Measurements from ENCODE around the gene JDP2.

- TF ChIP-seq GATA2 (IDR thresholded peaks at IDR 0.05; ENCODE audit: low read depth, low read length) = no peak
- no peak for TF ChIP-seq GATA3 (IDR thresholded peaks at IDR 0.05; ENCODE audit: low read depth, low read length)
Measured at GRCh38 chr14:75413013-75413412, 14.8 kb upstream of the JDP2 start.
